Right lobe of liver (tissue), 4 donors: ENCODE results near the gene MYO10.
"Not testable (repeated sequence)": the region's sequence is repeated elsewhere in the genome, so short reads cannot be mapped to it uniquely, and the experiment has no call there.

ENCODE experiments used
- POLR2A ChIP-seq: fragments of 450-650 bp; IDR thresholded peaks from one replicate; pipeline ENCODE4 v1.6.1; 2017; ENCODE audit warnings: antibody characterized with exemption, mild to moderate bottlenecking
- TF ChIP-seq, protein P1 (sequence below), 4 donors: fragments of 200-600 bp in 3 of 4; fragments of 450-650 bp in 1 of 4; IDR thresholded peaks; one replicate each; pipeline versions ENCODE4 v1.5.1 to v1.8.0; 2016 to 2022; ENCODE audit warnings: antibody characterized with exemption in 4 of 4, mild to moderate bottlenecking in 2 of 4
- donor health status: DM: no; HTN: no; CAD: no.
- donor health status: DM: no; HTN: no; CAD: no.
- donor health status: DM: no; HTN: yes; CAD: no.

DNA sequence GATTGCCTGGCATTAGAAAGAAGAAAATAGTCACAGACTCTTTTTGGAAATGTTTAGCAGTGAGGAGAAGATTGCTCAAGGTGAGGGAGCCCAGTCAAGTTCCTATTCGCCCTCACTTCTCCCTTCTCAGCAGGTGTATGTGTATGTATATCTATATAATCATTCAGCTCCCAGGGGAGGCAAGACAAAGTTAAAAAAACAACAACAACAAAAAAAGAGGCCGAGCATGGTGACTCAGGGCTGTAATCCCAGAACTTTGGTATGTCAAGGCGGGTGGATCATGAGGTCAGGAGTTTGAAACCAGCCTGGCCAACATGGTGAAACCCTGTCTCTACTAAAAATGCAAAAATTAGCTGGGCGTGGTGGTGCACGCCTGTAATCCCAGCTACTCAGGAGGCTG lies 197.7 kb downstream of the MYO10 start:
- not testable (repeated sequence) for TF ChIP-seq POLR2A
- TF ChIP-seq, protein P1, sequence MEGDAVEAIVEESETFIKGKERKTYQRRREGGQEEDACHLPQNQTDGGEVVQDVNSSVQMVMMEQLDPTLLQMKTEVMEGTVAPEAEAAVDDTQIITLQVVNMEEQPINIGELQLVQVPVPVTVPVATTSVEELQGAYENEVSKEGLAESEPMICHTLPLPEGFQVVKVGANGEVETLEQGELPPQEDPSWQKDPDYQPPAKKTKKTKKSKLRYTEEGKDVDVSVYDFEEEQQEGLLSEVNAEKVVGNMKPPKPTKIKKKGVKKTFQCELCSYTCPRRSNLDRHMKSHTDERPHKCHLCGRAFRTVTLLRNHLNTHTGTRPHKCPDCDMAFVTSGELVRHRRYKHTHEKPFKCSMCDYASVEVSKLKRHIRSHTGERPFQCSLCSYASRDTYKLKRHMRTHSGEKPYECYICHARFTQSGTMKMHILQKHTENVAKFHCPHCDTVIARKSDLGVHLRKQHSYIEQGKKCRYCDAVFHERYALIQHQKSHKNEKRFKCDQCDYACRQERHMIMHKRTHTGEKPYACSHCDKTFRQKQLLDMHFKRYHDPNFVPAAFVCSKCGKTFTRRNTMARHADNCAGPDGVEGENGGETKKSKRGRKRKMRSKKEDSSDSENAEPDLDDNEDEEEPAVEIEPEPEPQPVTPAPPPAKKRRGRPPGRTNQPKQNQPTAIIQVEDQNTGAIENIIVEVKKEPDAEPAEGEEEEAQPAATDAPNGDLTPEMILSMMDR (IDR thresholded peaks at IDR 0.05) = not testable (repeated sequence)
